GM19468 (cell line): ENCODE results near the gene MCM3.

Experiments
- ATAC-seq: cut with Tn5 transposase; IDR thresholded peaks from one replicate; pipeline ENCODE4 v1.9.1; 2021; ENCODE audit warnings: mild to moderate bottlenecking, moderate library complexity, moderate number of reproducible peaks; ENCODE audit not compliant: unreplicated experiment; ENCODE audit errors: extremely low read depth

Gene MCM3

DNA sequence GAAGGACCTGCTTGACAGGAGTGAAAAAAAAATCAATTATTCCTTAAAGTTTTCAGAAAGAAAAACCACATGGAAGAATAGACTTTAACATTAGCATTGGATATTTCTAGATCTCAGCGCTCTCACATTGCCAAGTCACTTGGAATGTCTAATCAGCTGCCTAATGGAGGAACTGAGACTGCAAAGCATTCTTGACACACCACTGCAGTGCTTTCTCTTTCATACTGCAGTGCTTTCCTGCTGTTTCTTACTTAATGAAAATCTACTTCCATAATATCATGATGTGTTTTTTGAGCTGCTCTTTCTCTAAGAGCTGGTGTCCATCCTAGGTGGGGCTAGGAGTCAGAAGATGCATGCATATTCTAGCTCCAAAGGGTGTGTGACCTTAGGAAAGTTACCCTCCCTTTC is 20.4 kb upstream of the MCM3 start:
- ATAC-seq = no peak

DNA sequence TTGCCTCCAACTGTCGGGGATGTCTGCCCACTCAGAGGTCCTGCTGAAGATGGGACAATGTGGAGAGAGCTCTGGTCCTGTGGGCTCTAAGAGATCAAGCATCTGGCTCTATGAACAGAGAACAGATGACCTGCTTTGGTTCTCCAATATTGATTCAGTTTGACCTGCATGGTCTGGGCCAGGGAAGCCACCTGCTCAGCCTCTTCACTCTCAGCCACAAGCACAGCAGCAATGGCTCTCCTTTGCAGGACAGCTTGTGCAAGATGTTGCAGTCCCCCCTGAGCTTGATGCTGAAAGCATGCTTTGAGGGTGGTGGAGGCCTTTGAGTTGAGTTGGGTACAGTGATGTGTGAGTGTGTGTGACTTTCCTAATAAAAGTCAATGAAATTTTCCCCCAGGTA is 18.6 kb upstream of the MCM3 start:
- no peak for ATAC-seq

DNA sequence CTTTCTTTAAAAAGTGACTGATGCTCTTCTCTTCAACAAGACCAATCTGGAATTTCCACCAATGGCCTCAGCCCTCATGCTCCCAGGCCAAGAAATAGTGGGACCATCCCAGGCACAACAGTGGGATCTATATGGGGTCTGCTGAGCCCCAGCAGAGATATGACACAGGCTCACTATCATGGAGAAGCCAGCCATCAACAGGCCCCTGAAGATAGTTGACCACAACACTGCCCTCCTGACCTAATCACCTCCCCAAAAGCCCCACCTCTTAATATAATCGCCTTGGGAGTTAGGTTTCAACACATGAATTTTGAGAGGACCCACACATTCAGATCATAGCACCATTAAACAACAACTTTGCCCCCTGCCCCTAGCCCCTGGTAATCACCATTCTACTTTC is 16.8 kb upstream of the MCM3 start:
- ATAC-seq = no peak

DNA sequence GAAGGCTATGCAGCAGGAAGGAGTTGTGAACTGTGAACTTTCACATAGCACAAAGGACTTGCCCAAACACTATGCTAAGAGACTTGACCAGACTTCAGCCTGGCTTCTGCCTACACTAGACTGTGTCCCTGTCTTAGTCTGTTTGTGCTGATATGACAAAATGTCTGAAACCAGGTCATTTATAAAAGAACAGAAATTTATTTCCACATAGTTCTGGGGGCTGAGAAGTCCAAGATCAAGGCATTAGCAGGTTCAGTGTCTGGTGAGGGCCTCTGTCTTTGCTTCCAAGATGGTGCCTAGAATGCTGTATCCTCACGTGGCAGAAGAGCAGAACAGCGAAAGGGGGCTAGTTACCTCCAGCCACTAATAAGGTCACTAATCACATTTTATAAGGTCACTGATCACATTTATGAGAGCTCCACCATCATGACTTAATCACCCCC is 16.0 kb upstream of the MCM3 start:
- ATAC-seq = no peak

DNA sequence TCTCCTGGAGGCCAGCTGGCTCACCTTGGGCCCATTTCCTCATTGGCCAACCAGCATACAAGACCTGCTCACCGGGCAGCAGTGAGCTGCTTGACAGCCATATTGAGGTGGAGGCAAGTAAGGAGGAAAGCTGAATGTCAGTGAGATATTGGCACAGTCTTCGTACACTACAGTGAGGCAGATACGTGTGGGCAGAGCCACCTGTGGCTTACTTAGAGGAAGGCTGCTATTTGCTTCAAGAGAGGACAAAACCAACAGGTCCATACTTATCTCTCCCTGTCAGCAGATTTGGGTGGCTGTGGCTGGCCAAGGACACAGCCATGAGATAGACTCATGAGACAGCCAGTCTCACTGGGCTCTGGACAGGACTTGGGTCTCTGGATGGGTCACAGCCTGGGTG is 15.1 kb upstream of the MCM3 start:
- no peak for ATAC-seq

DNA sequence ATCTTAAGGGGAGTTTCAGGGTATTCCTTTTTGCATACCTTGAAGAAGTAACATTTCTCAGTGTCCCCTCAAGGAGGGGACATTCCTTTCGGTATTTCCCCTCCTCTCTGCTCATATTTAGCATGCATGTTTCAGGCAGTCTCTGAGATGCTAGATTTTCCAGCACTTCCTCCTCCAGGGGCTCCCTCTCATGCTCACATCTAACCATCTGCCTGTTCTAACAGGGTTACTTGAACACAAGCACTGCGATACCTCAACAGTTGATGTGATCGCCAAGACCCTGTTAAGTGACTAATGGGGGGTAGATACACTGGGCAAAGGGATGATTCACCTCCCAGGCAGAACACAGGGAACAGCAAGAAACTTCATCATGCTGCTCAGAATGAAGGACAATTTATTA is 12.9 kb upstream of the MCM3 start:
- ATAC-seq = peak; percentile 52

DNA sequence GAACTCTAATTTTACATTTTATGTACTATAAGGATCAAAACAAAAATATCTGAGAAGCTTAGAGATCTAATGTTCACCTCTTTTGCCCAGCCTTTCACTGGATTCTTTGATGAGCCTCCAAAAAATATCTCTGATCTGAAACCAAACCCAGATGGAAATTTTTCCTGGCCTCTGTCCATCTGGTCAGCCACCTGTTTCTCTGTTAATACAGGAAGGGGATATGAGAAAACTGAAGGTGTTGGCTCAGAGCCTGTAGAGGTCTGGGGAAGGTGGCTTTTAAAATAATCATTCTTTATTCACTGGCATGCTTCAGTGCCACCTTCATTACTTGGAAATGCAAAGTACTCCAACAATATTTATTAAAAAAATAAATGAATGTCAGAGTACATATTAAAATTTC is 8.5 kb upstream of the MCM3 start:
- no peak for ATAC-seq

DNA sequence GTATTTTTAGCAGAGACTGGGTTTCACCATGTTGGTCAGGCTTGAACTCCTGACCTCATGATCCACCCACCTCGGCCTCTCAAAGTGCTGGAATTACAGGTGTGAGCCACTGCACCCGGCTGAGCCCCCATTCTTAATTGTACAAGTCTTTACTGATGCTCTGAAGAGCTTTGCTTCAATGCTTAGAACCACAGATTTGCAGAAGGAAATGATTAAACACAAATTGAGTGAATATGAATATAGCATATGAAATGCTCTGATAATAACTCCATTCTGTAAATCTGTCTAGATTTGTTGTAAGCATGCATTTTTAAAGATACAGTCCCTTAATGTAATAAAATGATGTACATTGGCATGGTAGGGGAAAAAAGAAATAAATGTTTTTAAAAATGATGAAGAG is 4.3 kb upstream of the MCM3 start:
- no peak for ATAC-seq

DNA sequence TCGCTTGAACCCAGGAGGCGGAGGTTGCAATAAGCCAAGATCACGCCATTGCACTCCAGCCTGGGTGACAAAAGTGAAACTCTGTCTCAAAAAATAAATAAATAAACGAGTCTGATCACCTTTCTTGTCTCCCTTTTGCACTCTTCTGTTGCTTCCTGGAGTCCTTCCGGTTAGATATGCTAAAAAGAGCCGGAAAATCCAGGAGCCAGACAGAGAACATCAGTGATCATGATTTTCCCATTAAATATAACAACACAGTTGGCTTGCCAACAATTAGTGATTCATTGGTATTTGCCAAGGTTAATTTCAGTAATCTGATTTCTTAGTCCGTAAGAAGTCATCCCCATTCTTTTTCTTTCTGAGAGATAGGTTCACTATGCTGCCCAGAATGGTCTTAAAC is 3.7 kb upstream of the MCM3 start:
- no peak for ATAC-seq

DNA sequence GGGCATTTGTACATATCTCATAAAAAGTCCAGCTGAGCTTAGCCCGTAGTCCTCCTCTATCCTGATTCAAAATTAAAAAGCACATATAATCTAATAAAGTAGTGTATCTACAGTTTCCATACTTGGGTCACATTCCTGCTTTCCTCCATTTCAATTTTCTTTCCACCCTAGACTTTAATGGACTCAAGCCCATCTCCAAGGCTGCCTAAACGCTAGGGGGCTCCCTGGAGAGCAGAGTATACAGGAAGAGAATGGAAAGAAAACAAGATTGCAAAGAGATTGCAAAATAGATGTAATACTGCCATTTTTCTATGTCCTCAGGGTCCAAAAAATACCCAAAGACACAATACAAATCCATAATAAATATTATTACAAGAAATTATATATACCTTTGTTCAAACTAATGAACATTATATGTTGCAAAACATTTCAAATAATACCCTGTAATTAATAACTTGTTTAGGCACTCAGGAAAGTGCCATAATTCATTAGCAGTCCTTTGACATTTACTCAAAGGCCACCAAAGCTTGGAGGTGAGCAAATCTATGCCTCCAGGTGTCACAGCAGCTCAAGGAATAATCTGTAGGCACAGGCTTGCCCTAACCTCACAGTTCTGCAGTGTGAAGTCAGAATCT is 2.4 kb upstream of the MCM3 start:
- no peak for ATAC-seq

DNA sequence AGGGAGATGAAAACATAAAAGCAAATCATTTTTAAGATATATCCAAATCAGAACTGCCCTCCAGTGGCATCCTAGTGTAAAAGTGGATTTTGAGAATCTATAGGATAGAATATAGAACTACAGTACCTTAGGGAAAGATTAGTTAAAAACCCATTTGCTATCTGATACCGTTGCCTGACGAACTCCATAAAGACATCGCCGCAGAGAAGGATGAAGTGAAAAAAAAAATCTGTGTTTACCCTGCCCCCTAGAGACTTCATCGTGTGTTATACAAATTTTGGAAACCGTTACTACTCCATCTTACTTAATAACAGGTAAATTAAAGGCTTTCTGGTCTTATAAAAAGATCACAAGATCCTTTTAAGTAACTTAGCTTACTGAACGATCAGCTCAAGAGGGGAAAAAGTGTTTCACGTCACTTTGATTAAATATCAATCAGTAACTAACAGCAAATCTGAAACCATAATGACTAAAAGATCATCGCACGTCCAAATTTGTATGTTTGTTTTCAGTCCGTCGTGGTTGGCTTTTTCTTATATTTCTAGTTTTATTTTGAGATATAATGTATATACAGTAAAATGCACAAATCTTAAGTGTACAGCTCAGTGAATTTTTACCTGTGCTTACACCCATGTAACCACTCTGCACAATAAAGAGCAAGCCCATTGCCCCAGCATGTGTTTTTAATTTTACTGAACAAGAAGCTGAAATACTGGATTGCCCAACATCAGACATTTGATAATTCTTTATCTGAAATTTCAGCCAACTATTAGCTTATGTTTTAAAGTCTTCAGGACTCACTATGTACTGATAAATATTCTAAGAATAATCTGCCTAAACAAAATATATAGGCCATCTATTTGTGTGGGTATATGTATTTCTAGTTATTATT is 881 bp upstream of the MCM3 start:
- ATAC-seq = no peak

DNA sequence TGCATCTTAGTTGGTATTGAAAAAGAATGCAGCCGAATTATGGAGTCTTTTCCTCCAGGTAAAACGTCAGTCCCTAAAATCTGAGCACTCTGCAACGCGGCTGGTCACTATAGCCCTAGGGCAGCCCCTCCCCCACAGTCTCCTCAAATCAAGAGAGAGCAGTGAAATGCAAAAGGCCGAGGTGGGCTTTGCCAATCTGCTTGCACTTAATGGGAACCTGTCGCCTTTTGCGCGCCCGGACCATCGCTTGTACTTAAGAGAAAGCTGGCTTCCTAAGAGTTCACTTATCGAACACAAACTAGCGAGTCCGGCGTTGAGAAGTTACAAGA is 447 bp downstream of the MCM3 start:
- ATAC-seq = no peak

DNA sequence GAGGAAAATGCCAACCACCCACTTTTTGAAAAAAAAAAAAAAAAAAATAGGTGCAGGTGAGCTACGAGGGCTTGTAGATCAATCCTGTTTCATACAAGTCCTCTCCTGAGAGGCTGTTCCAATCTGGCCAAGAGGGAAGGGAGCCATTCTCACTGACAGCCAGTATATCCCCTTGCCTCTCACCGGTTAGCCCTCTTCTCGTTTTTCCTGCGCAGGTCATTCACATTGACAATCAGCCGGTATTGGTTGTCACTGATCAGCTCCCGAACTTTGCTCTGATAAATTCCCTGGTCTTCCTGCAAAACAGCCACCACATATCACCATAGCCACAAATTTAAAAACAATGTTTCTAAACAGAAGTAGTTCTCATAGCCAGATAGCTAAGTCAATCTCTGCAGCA is 1.4 kb downstream of the MCM3 start:
- no peak for ATAC-seq

DNA sequence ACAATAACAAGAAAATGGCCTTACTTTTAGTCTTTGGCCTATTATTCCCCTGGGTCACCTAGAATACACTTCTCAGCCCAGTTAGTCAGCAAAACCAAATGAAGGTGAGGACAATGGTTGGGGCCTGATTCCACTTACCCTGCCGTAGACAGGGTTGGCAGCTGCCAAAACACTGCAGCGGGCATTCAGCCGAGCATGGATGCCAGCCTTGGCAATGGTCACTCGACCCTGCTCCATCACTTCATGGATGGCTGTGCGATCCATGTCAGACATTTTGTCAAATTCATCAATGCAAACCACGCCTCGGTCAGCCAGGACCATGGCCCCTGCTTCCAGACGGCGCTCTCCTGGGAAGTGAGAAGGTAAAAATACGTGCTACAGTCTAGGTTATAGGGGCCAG is 8.4 kb downstream of the MCM3 start:
- no peak for ATAC-seq

DNA sequence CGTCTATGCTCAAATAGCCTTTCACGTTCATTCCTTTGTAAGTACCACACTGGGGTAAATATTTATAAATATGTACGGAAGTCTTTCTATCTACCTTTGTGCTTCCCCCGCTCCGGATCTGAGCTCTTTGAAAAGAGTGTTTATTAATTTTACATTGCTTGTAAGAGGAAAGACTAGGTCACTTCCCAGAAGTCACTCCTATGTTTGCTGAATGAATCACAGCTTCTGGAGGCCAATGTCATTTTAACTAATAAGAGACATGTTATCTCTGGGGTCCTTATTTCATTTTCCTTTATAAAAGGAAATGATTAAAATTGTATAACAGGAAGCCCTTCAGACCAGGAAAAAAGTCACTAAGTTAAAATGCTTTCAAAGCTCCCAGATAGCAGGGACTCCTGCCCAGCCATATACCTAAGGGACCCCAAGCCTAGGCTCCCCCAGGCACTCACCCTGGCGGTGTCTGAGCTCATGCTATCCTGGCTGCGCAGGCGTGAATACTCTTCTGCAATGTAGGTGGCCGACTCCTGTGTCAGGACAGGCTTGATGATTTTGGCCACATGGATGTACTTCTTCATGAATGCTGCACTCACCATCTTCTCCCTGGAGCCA is 12.6 kb downstream of the MCM3 start:
- no peak for ATAC-seq

DNA sequence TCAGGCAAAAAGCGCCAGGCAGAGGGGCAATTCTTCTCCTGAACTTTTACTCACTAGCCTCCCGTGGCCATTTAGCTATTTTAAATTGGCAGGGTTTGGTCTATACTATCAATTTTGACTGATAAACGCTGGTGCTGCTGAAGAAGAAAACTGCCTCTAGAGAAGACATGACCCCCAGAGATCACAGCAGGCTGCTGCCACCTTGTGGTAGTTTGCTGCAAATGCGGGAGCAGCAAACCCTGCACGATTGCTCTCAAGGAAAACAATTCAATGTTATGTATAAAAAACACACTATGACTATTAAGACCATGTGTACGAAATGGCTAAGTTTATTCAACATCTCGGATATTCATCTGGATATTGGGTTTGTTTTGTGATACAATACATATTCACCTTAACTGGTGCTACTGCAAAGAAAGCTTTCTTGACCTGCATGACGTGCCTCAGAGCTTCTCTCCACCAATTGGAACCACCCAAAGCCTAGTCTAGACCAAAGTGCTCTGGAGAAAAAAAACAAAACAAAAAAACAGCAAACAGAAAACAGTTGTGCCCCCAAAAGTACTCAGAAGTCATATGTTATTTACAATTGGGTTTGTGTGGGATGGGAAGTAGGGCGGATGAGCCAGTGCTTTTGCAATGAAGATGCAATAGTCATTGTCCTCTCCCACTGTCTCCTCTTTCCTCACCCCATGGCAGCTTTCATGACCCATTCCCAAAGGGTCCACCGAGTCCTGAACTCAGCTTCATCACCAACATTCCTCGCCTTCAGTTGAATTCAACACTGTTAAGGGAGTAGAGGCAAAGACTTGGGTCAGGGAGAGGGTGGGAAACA is 20.6 kb downstream of the MCM3 start:
- ATAC-seq = peak; percentile 47

DNA sequence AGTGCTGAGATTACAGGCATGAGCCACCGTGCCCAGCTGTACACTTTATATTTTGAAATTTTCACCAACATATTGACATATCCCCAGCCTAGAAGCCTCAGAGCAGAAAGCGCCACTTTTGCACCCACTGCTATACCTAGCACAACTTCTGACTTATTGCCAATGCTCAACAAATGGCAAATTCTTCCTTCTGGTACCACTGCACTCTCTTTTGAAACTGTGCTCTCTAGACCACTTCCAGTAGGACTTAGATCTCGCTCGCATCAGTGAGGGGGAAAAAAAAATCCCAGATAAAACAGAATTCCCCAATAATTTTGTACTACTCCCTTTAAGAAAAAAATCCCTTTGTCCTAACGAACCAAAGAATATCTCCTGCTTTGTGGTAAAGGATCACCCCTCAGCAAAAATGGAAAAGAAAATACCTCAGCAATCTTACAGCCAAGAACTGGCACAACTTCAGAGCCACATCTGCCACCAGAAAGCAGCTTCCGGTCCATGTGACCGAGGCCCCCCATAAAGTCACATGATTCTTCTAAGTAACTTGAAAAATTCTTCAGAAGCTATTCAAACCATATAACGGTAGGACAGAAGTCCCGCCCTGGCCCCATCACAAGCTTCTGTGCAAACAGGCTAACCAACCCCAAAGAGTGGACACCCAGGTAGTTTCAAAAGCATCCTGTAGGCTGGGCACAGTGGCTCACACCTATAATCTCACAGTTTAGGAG is 21.8 kb downstream of the MCM3 start:
- no peak for ATAC-seq

DNA sequence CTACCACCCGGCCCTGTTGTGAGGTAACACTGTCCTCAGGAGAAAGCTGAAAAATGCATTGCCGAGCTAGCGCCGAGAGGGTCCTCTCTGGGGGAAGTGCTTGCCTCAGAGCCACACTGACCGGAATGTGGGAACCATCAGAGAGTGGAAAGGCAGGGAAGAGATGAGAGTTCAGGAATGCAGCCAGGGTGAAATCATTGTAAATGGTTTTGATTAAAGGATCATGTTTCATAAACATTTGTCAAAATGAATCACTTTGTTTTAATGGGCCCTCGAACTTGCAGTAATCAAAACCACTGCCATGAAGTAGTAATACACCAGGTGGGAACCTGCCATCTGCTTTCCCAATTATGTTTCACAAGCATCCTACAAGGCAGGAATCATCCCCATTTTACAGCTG is 23.3 kb downstream of the MCM3 start:
- no peak for ATAC-seq

DNA sequence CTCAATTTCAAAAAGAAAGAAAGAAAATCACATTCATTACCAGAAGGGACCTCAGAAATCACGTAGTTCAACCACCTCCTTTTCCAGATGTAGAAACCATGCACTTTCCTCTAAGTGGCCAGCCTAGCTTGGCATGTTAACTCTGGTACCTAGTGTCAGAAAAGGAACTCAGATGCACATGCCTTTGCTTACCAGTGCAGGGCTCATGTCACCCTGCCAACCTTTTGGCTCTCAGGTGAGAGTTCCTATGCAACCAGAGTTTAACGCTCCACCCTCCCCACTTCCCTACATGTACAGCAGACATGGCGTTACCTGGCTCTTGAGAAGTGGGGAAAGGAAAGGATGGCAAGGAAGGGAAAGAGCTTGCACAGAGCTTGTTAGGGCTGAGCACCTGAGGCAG is 23.9 kb downstream of the MCM3 start:
- no peak for ATAC-seq

DNA sequence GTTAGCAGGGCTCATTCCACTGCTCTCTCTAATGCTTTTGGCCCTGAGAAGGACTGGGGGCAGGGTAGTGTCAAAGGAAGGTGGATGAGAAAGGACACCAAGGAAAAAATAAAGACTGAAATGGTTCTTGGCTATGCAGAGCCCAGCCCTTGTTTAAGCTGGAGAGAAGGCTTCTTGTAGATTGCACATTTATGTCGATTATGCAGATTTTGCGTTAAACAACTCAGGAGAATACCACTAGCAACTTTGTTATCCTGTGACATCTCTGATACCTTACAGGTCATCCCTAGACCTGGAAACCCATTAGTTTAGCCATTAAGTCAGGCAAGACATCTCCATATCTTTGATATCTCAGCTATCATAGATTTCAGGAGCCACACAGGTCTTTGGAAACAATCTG is 29.1 kb downstream of the MCM3 start:
- no peak for ATAC-seq
